ENCODE results near the gene KCTD1.

GRCh38 chr18:26551695-26552081, 3.3 kb upstream of the KCTD1 start:
- TF ChIP-seq, protein P1, sequence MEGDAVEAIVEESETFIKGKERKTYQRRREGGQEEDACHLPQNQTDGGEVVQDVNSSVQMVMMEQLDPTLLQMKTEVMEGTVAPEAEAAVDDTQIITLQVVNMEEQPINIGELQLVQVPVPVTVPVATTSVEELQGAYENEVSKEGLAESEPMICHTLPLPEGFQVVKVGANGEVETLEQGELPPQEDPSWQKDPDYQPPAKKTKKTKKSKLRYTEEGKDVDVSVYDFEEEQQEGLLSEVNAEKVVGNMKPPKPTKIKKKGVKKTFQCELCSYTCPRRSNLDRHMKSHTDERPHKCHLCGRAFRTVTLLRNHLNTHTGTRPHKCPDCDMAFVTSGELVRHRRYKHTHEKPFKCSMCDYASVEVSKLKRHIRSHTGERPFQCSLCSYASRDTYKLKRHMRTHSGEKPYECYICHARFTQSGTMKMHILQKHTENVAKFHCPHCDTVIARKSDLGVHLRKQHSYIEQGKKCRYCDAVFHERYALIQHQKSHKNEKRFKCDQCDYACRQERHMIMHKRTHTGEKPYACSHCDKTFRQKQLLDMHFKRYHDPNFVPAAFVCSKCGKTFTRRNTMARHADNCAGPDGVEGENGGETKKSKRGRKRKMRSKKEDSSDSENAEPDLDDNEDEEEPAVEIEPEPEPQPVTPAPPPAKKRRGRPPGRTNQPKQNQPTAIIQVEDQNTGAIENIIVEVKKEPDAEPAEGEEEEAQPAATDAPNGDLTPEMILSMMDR (conservative IDR thresholded peaks at IDR 0.05), result no peak
- no peak for TF ChIP-seq EZH2 (IDR thresholded peaks at IDR 0.05; ENCODE audit: low read depth)

All from PC-9 (cell line).